Hematopoietic multipotent progenitor cell treated with erythropoietin and hydrocortisone succinate and interleukin-3 and kit ligand, for 17 days (in vitro differentiated cells): ENCODE results near the gene AEBP2.

Experiments used
- DNase-seq: peaks from one replicate; pipeline ENCODE4 v3.0.0-alpha.2; 2015; ENCODE audit warnings: low spot score

The AEBP2 gene

GRCh38 chr12:19553175-19553574 lies 113.9 kb downstream of the AEBP2 start:
- no peak for DNase-seq

DNA sequence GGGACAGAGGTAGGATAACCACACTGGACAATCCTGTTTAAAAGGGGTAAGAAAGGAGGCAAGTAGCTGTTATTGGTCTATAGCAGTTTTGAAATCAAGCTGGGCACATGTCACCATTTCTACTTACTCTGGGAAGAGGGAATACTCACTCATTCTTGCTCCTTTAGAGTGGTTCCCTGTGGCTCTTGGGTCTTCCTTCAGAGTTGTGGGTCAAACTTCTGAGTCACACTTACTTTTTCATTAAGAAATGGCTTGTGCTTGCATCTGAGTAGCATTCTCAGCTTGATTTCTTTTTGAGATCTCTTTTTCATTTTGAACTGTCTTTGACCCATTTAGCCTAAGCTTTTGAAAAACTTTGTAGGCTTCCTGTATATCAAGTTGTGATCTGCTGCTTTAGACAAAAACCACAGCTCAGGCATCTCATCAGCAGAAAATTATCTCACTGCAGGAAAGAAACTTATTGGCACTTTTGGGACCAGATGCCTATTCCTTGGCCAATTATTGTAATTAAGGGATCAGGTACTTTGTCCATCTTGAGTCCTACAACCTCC lies 122.2 kb downstream of the AEBP2 start:
- no peak for DNase-seq
